Measurements from ENCODE around the gene TRPM6.
"Not testable (repeated sequence)": the region's sequence is repeated elsewhere in the genome, so short reads cannot be mapped to it uniquely, and the experiment has no call there.

The TRPM6 gene

GRCh38 chr9:74853024-74853423 lies 34.7 kb downstream of the TRPM6 start:
- not testable (repeated sequence) for H3K9me3 ChIP-seq (ENCODE audit: control insufficient read depth, low read length); H4K91ac ChIP-seq (ENCODE audit: low read length); H3K18ac ChIP-seq (ENCODE audit: low read depth in 1 of 2, low read length in 2 of 2); H3K36me3 ChIP-seq (ENCODE audit: control insufficient read depth in 1 of 2, insufficient read depth in 2 of 2, low read depth in 1 of 2, low read length in 2 of 2); H2BK12ac ChIP-seq (ENCODE audit: low read length in 2 of 2); H3K4ac ChIP-seq (ENCODE audit: low read depth in 1 of 2, low read length in 2 of 2); DNase-seq; H3K23ac ChIP-seq (ENCODE audit: low read length in 2 of 2); H3K4me2 ChIP-seq (ENCODE audit: low read length, poor library complexity, severe bottlenecking); H2BK15ac ChIP-seq (ENCODE audit: low read depth, poor library complexity, severe bottlenecking); H3K27me3 ChIP-seq (ENCODE audit: control insufficient read depth in 1 of 2, insufficient read depth in 1 of 2, low read length in 2 of 2); H3K27ac ChIP-seq (ENCODE audit: low read length, poor library complexity, severe bottlenecking); H3K4me3 ChIP-seq (ENCODE audit: insufficient read depth in 1 of 2, low read depth in 1 of 2, low read length in 2 of 2); H2BK5ac ChIP-seq (ENCODE audit: low read depth, low read length, poor library complexity, severe bottlenecking); H3K79me1 ChIP-seq (replicated peaks; ENCODE audit: low read length, poor library complexity, severe bottlenecking); H2AFZ ChIP-seq (ENCODE audit: low read depth, low read length); H3K4me1 ChIP-seq (ENCODE audit: control insufficient read depth, insufficient read depth, low read depth, low read length); H4K8ac ChIP-seq (ENCODE audit: low read length); H2AK5ac ChIP-seq (ENCODE audit: low read length, severe bottlenecking); H3K9ac ChIP-seq (ENCODE audit: low read length); H2BK120ac ChIP-seq (ENCODE audit: low read depth, low read length); H3K14ac ChIP-seq (ENCODE audit: low read length in 2 of 2)
- WGBS: 97% methylated on average over 36 of the region's 36 CpGs

GRCh38 chr9:74848153-74848525 lies 39.6 kb downstream of the TRPM6 start:
- peaks cover 6% of the 10 kb centered on the region for H3K9me3 ChIP-seq (ENCODE audit: control insufficient read depth, low read length)
- H3K9ac ChIP-seq (ENCODE audit: low read length): no peak overlapping the region
- no peak overlapping the region for H3K23ac ChIP-seq (ENCODE audit: low read length in 2 of 2)
- H2AK5ac ChIP-seq (ENCODE audit: low read length, severe bottlenecking): no peak overlapping the region
- no peak overlapping the region for H2AFZ ChIP-seq (ENCODE audit: low read depth, low read length)
- no peak overlapping the region for H3K18ac ChIP-seq (ENCODE audit: low read depth in 1 of 2, low read length in 2 of 2)
- H3K27ac ChIP-seq (ENCODE audit: low read length, poor library complexity, severe bottlenecking): no peak overlapping the region
- H2BK15ac ChIP-seq (ENCODE audit: low read depth, poor library complexity, severe bottlenecking): no peak overlapping the region
- no peak overlapping the region for H2BK5ac ChIP-seq (ENCODE audit: low read depth, low read length, poor library complexity, severe bottlenecking)
- H3K79me1 ChIP-seq (replicated peaks; ENCODE audit: low read length, poor library complexity, severe bottlenecking): no peaks in the 10 kb centered on the region
- H2BK12ac ChIP-seq (ENCODE audit: low read length in 2 of 2): no peak overlapping the region
- no peak overlapping the region for H3K4me2 ChIP-seq (ENCODE audit: low read length, poor library complexity, severe bottlenecking)
- H4K8ac ChIP-seq (ENCODE audit: low read length): no peak overlapping the region
- H3K36me3 ChIP-seq (ENCODE audit: control insufficient read depth in 1 of 2, insufficient read depth in 2 of 2, low read depth in 1 of 2, low read length in 2 of 2): no peaks in the 10 kb centered on the region
- H3K4ac ChIP-seq (ENCODE audit: low read depth in 1 of 2, low read length in 2 of 2): no peak overlapping the region
- H4K91ac ChIP-seq (ENCODE audit: low read length): no peak overlapping the region
- no peaks in the 10 kb centered on the region for H3K27me3 ChIP-seq (ENCODE audit: control insufficient read depth in 1 of 2, insufficient read depth in 1 of 2, low read length in 2 of 2)
- H2BK120ac ChIP-seq (ENCODE audit: low read depth, low read length): no peak overlapping the region
- no peak overlapping the region for H3K4me3 ChIP-seq (ENCODE audit: insufficient read depth in 1 of 2, low read depth in 1 of 2, low read length in 2 of 2)
- no peak overlapping the region for H3K14ac ChIP-seq (ENCODE audit: low read length in 2 of 2)
- no peaks in the 10 kb centered on the region for H3K4me1 ChIP-seq (ENCODE audit: control insufficient read depth, insufficient read depth, low read depth, low read length)
- 13% methylated on average over 4 of the region's 4 CpGs for WGBS
- no peak for DNase-seq

GRCh38 chr9:74847478-74848152 lies 40.1 kb downstream of the TRPM6 start:
- H4K91ac ChIP-seq (ENCODE audit: low read length): no peak overlapping the region
- H2BK12ac ChIP-seq (ENCODE audit: low read length in 2 of 2): no peak overlapping the region
- DNase-seq: no peak
- no peak overlapping the region for H3K27ac ChIP-seq (ENCODE audit: low read length, poor library complexity, severe bottlenecking)
- no peak overlapping the region for H2BK5ac ChIP-seq (ENCODE audit: low read depth, low read length, poor library complexity, severe bottlenecking)
- H3K4ac ChIP-seq (ENCODE audit: low read depth in 1 of 2, low read length in 2 of 2): no peak overlapping the region
- H3K9me3 ChIP-seq (ENCODE audit: control insufficient read depth, low read length): peaks cover 6% of the 10 kb centered on the region
- no peak overlapping the region for H3K4me3 ChIP-seq (ENCODE audit: insufficient read depth in 1 of 2, low read depth in 1 of 2, low read length in 2 of 2)
- H3K79me1 ChIP-seq (replicated peaks; ENCODE audit: low read length, poor library complexity, severe bottlenecking): no peaks in the 10 kb centered on the region
- H3K18ac ChIP-seq (ENCODE audit: low read depth in 1 of 2, low read length in 2 of 2): no peak overlapping the region
- H3K14ac ChIP-seq (ENCODE audit: low read length in 2 of 2): no peak overlapping the region
- 89% methylated on average over 4 of the region's 5 CpGs for WGBS
- no peak overlapping the region for H2AFZ ChIP-seq (ENCODE audit: low read depth, low read length)
- H2AK5ac ChIP-seq (ENCODE audit: low read length, severe bottlenecking): no peak overlapping the region
- H2BK120ac ChIP-seq (ENCODE audit: low read depth, low read length): no peak overlapping the region
- H3K36me3 ChIP-seq (ENCODE audit: control insufficient read depth in 1 of 2, insufficient read depth in 2 of 2, low read depth in 1 of 2, low read length in 2 of 2): no peaks in the 10 kb centered on the region
- no peak overlapping the region for H2BK15ac ChIP-seq (ENCODE audit: low read depth, poor library complexity, severe bottlenecking)
- no peaks in the 10 kb centered on the region for H3K27me3 ChIP-seq (ENCODE audit: control insufficient read depth in 1 of 2, insufficient read depth in 1 of 2, low read length in 2 of 2)
- no peaks in the 10 kb centered on the region for H3K4me1 ChIP-seq (ENCODE audit: control insufficient read depth, insufficient read depth, low read depth, low read length)
- no peak overlapping the region for H3K23ac ChIP-seq (ENCODE audit: low read length in 2 of 2)
- no peak overlapping the region for H4K8ac ChIP-seq (ENCODE audit: low read length)
- no peak overlapping the region for H3K9ac ChIP-seq (ENCODE audit: low read length)
- H3K4me2 ChIP-seq (ENCODE audit: low read length, poor library complexity, severe bottlenecking): no peak overlapping the region

GRCh38 chr9:74846766-74847165 lies 41.0 kb downstream of the TRPM6 start:
- H2BK12ac ChIP-seq (ENCODE audit: low read length in 2 of 2): no peak overlapping the region
- no peak overlapping the region for H3K23ac ChIP-seq (ENCODE audit: low read length in 2 of 2)
- H2AK5ac ChIP-seq (ENCODE audit: low read length, severe bottlenecking): no peak overlapping the region
- no peak overlapping the region for H3K14ac ChIP-seq (ENCODE audit: low read length in 2 of 2)
- H3K27ac ChIP-seq (ENCODE audit: low read length, poor library complexity, severe bottlenecking): no peak overlapping the region
- no peak overlapping the region for H2BK15ac ChIP-seq (ENCODE audit: low read depth, poor library complexity, severe bottlenecking)
- no peak overlapping the region for H3K4me2 ChIP-seq (ENCODE audit: low read length, poor library complexity, severe bottlenecking)
- no peak overlapping the region for H2BK120ac ChIP-seq (ENCODE audit: low read depth, low read length)
- H3K79me1 ChIP-seq (replicated peaks; ENCODE audit: low read length, poor library complexity, severe bottlenecking): no peaks in the 10 kb centered on the region
- H3K4me3 ChIP-seq (ENCODE audit: insufficient read depth in 1 of 2, low read depth in 1 of 2, low read length in 2 of 2): no peak overlapping the region
- peak; percentile 1 for DNase-seq
- H2BK5ac ChIP-seq (ENCODE audit: low read depth, low read length, poor library complexity, severe bottlenecking): no peak overlapping the region
- 82% methylated on average over 6 of the region's 6 CpGs for WGBS
- H4K8ac ChIP-seq (ENCODE audit: low read length): no peak overlapping the region
- H3K27me3 ChIP-seq (ENCODE audit: control insufficient read depth in 1 of 2, insufficient read depth in 1 of 2, low read length in 2 of 2): no peaks in the 10 kb centered on the region
- H3K9ac ChIP-seq (ENCODE audit: low read length): no peak overlapping the region
- no peak overlapping the region for H4K91ac ChIP-seq (ENCODE audit: low read length)
- no peaks in the 10 kb centered on the region for H3K4me1 ChIP-seq (ENCODE audit: control insufficient read depth, insufficient read depth, low read depth, low read length)
- no peaks in the 10 kb centered on the region for H3K36me3 ChIP-seq (ENCODE audit: control insufficient read depth in 1 of 2, insufficient read depth in 2 of 2, low read depth in 1 of 2, low read length in 2 of 2)
- H3K18ac ChIP-seq (ENCODE audit: low read depth in 1 of 2, low read length in 2 of 2): no peak overlapping the region
- H3K9me3 ChIP-seq (ENCODE audit: control insufficient read depth, low read length): peaks cover 6% of the 10 kb centered on the region
- H2AFZ ChIP-seq (ENCODE audit: low read depth, low read length): no peak overlapping the region
- no peak overlapping the region for H3K4ac ChIP-seq (ENCODE audit: low read depth in 1 of 2, low read length in 2 of 2)
